HG03097 (cell line): Measurements from ENCODE around the gene FAM174C.

ENCODE experiments used
- ATAC-seq: cut with Tn5 transposase; IDR thresholded peaks from one replicate; pipeline ENCODE4 v1.9.1; 2021; ENCODE audit not compliant: unreplicated experiment, low FRiP score

FAM174C gene

DNA sequence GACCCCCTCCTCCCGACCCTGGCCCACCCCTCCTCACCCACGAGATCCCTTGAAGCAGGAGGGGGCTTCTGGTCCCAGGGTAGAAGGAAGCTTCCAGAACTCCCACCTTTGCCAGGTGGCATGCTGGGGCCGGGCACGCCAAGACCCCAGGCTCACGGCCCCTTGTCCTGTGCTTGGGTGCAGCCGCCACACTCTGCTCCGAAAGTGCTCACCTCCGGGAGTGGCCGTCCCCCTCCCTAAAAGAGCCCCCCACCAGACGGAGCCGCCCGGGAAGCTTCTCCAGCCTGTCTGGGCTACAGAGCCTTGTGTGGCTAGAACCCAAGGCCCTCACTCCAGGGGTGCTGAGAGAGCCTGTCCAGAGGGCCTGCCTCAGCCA lies 8.6 kb downstream of the FAM174C start:
- no peak for ATAC-seq

DNA sequence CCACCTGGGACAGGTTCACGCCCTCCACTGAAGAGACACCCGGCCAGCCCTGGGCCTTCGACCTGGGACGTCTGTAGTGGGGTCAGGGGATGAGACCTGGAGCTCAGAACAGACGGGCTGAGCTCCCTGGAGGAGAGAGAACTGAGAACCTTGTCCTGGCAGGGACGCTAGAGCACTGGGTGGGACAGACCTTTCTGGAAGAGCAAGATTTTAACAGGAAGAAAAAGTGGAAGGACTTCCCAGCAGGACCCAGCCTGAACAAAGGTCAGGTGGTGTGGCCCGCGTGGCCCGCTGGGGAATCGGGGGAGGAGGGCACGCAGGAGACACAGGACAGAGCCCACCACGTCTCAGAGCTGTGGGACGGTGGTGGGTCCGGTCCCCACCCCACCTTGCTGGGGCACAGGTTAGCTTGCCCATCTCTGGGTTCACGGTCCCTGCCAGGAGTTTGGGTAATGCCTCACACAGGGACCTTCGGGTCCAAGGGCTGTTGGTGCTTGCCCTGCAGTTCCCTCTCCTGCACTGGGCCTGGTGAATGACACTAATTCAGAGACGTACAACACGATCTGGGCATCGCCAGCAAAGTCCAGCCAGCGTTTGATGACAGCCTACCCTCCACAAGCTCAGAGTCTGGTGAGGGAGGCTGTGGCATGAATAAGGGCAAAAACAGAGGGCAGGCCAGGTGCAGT lies 9.1 kb downstream of the FAM174C start:
- ATAC-seq, result no peak

DNA sequence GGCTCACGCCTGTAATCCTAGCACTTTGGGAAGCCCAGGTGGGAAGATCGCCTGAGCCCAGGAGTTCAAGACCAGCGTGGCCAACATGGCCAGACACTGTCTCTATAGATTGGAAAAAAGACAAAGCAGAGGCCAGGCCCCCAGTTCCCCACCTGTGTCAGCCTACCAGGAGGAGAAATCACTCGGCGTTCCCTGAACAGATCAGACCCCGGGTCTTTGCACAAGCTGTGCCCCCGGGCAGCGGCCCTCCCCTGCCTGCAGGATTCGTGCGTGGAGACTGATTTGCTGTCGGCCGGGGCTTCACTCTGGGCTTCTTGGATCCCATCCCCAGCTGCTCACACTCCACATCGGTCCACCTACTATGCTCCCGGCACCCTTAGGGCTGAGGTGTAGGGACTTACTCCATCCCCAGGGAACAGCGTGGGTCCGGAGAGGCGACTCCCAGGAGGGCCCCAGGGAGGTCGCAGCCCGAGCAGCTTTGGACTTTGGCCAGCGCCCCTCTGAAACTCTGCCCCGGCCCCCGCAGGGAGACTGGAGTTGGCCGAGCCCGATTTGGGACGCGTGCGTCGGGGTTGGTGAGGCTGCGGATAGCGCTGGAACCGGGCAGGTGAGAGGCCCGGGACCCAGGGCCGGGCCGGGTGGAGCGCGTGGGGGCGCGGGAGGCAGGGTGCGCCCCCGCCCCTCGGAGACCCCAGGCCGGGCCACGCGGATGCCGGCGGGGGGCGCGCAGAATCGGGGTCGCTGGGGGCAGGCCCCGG lies 9.8 kb downstream of the FAM174C start:
- no peak for ATAC-seq

DNA sequence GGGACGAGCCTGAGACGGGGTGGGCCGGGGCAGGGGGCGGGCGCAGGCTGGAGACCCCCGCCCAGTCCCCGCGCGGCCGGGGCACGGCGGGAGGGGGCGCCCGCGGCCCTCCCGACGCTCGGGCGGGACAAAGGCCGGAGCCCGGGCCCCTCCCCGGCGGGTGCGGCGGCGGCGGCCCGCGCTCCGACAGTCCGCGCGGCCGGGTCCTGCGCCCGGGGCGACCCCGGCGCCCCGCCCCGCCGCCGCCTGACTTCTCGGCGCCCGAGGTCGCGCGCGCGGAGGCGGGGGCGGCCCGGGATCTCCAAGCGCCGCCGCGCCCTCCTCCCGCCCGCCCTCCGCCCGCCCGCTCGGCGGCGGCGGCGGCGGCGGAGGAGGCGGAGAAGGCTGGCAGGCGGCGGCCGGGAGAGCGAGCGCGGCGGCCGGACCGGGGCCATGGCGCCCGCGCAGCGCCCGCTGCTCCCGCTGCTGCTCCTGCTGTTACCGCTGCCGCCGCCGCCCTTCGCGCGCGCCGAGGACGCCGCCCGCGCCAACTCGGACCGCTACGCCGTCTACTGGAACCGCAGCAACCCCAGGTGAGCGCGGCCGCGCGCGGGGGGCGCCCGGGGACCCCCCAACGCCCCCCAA lies 10.5 kb downstream of the FAM174C start, which contains the start of gene EFNA2:
Gene EFNA2, plus strand, starts transcription at position 137 of the 624 bp plus-strand sequence. Its CDS starts 296 bp downstream, at position 433.
- no peak for ATAC-seq

DNA sequence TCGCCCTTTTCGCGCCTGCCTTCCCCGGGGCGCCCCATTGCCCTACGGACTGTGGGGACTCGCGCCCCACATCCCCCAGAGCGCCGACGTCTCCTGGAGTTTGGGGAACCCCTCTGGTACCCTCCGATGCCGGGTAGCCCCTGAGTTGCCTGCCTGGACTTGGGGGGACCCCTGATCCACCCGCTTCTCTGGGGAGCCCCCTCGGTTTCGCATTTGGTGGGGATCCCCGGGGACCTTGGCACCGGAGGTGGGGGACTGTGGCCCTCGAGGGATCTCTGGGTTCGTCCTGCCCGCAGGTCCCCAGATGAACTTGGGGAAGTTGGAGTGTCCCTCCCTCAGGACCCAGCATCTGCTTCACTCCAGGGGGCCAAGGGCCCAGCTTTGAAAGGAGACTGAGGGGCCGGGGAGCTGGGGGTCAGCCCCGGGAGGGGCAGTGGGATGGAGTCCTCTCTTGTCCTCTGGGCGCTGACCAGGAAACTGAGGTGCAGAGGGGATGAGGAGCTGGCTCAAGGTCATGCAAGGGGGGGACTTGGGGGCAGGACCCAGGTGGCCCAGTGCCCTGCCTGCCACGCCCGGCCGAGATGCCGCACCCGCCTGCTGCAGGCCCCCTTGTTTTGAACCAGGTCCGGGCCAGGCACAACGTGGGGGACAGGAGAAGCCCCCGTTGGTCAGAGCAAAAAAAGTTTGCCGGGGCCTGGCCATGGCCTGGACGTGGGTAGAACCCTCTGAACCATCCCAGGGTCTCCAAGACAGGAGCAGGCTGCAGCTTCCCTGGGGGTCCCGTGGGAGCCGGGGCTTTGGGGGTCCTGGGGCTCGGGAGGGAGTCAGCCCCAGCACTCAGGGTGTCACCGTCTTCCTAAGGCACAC lies 11.4 kb downstream of the FAM174C start:
- no peak for ATAC-seq

DNA sequence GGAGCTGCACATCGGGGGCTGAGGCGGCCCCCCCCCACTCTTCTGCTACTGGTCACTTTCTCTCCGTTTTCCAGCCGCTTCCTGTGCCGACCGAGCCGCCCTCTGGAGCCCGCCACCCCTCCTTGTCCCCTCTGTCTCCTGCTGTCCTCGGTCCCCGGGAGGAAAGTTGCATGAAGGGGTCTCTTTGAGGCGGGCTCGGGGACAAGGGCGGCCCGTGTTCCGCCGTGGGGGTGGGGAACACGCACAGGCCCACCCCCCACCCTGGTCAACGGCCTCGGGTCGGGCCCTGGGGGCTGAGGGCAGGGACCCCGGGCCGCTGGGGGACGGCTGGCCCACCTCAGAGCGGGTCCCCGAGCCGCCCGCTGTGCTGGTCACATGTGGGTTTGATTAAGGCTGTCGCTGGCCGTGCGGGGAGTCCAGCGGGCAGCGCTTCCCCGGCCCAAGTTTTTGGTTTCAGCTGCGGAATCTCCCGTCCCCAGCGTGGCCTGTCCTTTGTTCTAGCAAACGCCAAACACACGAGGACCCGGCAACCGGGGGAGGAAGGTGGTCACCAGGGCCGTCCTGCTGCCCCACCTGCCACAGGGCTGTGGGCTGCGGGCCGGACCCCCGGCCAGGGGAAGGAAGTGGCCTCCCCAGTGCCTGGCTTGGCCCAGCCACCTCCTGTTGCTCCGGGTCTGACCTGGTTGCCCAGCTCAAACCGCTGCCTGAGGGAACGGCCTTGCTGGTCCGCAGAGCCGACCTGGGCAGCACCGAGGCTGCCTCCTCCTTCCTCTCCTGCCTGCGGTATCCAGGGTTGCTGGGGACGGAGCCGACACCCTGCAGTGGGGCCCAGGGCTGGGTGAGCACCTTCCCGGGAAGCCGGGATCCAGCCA lies 12.3 kb downstream of the FAM174C start:
- ATAC-seq, result no peak

DNA sequence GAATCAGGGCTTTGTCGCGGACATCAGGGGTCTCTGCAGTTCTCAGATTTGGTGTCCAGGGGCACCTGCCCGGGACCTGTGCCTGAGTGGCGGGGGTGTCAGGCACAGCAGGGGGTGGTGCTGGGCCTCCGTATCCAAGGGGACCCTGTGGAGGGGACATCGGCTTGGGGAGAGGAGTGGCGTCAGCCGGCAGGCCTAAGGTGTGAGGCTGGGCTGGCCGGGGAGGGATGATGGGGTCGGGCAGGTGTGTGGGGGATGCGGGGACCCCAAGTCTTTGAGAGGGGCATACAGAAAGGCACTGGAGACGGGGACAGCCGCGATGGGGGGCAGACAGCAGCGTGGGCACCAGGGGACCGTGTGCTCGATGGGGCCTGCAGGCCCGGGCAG lies 12.9 kb downstream of the FAM174C start:
- no peak for ATAC-seq

DNA sequence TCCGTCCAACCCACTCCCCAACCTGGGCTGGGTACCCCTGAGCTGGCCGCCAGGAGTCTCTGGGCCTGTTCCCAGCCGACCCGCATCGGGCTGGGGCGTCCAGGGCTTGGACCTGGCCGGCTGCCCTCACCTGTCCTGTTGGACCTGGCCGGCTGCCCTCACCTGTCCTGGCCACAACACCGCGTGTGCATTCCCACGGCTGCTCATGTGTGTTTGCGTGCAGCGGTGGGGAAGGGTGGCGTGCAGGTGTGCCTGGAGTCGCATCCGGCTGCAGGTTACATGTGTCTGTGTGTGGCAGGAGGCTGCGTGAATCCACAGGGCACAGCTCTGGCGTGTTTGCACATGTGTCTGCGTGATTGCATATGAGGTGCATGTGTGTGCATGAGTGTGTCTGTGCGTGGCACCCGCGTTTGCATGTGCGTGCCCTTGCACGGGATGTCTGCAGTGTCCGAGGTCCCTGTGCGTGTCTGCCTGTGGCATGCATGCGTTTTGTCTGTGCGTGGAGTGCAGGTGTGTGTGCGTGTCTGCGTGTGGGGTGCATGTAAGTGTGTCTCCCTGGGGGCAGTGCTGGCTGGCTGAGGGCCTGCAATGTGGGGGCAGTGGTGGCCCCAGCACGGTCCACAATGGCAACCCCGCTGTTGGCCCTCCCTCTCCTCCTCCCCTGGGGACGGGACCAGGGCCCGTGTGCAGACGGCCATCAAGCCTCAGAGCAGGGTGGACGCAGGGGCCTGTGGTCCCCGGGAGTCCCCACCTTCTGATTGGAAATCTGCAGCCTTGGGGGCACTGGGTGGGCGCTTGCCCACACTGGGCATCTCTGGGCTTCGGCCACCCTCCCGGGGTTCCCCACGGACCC lies 13.7 kb downstream of the FAM174C start:
- no peak for ATAC-seq

DNA sequence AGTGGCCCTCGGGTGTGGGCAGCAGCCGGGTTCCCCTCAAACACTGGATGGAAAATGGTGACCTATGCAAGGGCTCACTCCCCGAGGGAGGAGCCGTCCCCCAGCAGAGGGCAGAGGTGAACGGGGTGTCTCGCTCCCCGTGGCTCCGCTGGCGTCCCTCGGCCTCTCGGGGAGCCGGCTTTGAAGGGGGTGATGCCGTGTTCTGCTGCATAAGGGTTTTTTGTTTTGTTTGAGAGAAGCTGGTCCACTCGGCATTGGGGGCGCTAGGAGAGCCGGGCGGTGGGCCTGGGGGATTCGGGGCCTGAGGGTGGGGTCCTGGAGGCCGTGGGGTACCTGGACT lies 14.3 kb downstream of the FAM174C start:
- no peak for ATAC-seq

DNA sequence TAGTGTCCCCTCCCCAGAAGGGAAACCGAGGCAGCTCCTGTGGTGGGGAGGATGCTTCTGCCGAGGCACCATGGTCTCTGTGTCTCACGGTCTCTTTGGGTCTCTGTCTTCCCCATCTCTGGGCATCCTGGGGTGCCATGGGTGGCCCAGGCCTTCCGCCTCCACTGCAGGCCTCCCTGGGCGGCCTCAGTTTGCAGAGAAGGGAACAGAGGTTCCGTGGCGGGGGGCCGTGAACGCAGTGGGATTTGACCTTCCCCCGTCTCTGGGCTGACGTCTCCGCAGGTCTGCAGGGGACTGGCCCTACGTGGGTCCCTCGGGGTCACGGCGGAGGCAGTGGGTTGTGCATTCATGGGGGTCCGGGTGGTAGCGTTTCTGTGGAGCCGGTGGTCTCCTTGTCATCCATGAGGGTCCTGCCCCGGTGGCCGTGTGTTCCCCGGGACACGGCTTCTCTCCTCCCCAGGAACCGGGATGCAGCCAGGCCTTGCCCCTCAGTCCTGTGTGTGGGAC lies 14.9 kb downstream of the FAM174C start:
- ATAC-seq, result no peak

DNA sequence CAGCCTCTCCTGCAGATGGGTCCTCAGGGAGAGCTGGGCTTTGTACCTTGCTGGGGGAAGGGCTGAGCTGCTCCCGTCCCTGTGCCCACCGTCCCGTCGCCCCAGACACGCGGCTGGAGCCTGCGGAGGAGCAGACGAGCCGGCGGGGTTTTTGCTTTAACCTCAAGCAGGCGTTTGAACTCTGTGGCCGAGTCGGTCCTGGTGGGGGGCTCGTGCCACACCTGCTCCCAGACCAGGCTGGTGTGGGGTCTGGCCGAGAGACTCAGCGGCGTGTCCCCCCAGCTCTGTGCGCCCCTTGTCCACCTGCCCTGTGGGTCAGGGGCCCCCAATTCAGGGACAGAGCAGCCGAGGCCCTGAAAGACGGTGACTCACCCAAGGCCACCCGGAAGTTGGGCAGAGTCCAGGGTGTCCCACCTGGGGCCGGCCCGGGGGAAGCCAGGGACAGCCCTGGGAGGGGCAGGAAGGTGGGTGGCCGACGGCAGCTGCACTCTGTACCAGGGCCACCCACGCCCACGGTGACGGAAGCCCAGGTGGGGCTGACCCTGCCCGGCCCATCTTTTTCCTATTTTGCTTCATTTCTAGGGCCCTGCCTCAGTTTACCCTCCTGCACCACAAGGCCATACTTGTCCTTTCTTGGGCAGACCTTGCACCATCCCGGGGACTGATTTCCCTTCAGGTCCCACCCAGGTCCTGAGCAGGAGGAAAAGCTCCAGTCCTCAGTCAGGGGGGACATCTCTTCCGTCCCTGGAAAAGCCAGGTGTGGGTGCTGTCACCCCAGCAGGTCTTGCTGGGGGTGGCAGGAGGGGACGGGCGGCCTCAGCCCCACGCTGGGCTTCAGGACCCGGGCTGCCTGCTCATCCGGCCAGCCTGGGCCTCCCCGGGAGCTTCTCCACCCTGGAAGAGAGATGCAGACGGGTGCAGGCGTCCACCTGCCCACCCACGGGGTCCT lies 15.6 kb downstream of the FAM174C start:
- ATAC-seq, result no peak

DNA sequence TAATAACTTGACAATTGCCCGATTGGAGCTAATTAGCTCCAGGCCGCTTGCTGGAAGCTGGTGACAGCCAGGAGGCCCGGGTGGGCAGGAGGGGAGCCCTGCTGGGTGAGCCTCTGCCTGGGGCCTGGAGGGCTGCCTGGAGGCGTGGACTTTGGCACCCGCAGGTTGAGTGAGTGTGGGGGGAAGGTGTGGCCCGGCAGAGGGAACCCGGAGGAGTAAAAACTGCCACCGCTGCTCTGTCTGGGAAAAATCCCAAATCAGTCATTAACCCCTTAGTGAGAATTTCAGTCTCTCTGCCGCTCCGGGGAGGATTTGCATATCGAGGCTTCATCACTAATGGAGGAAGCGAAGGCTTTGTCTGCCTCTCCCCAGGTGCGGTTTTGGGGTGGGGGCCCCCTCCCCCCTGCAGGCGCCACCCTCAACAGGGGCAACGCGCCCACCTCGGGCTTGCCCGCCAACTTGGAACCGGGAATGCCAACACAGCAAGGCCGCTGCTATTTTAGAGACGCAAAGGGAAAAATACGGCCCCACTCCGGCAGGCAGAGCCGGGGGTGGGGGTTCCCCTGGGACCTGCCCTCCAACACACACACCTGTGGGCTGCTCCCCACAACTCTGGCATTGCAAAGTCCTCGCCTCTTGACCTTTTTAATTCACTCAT lies 16.6 kb downstream of the FAM174C start:
- ATAC-seq, result no peak

DNA sequence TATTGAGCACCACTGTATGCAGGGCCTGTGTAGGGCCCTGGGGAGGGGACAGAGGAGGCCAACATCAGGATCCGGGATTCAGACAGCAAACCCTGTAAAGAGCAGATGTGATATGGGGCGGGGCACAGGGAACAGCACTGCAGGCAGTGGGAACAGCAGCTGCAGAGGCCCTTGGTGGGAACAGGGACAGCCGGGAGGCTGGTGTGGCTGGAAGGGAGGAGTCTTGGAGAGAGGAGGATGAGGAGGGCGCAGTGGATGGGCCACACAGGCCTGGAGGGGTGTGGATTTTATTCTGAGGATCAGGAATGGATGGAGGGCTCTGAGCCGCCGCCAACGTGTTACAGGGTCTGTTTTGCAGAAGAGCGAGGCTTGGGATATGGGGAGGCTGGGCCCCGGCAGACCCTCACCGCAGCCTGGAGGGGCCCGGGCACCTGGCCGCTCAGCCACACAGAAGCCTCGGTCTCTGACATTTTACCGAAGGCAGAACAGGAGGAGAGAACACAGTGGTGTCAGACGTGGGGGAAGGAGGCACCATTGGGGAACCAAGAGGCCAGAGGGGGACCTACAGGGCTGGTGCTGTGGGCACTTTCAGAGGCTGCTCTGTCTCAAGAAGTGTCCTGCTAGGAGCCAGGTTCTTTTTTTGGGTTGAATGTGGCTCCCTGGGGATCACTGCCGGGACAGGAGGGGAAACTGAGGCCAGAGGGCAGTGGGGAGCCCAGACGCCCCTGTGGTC lies 17.3 kb downstream of the FAM174C start:
- no peak for ATAC-seq

DNA sequence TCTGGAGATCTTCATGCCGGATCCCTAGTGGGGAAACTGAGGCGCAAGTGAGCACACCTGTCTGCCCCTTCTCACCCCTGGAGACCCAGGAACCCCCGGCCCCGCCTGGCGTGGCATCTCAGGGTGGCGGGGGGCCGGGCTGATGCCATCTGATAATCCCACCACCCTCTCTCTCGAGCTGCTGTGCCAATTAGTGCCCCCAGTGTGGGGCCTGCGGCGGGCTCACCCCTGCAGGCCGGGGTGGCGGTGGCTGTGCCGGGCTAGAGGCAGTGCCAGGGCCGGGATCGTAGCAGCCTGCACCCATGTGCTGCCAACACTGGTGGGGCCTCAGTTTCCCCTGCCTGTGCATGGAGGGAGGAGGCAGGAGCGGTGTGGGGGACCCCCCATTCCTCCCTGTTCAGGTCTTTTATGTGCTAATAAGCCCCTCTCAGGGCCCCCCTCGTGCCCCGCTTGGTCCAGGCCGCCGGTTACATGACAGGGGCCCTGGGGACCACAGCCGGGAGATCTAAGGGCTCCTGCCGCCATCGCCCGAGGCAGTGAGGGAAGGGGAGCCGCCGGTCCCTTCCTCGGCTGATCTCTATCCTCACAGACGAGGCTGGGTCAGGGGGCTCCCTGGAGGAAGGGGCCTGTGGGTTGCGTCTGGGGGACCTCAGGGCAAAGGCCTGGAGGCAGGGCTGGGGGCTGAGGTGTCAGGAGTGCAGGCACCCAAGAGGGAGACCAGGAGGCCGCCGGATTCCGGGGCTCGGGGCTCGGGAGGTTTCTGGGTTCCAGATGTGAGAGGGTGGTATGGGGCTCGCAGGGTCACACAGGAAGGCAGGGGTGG lies 18.7 kb downstream of the FAM174C start:
- ATAC-seq, result no peak

DNA sequence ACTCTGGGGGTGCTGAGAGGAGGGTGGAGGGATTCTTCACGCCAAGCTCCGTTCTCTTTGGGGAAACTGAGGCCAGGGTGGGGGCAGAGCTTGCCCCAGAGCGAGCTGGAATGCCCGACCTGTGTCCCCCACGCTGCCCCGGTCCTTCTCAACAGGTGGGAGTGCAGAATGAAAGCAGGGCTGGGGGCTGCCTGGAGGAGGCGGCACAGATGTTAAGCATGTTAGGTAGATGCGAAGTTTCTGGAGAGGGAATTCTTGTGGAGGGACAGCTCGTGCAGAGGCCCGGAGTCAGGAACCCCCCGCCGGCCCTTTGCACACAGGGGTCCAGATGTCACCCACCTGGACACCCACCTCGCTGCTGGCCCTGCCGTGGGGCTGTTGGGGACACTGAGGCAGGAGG lies 19.4 kb downstream of the FAM174C start:
- ATAC-seq, result no peak
